ENCODE results near the gene OTUB2. TPM values are rescaled to one million over a fixed set of nuclear protein-coding genes. Genes with fewer than 3 reads are reported as not detected.

OTUB2 gene
- total RNA-seq, 4 donors from 2014 or later = 0.42 to 0.63 (median 0.52) TPM; not detected in 1

- Histone ChIP-seq H3K27me3 (no peaks in the 10 kb centered on the region), H3K36me3 (peaks cover 0 to 10% (median 3%) of the 10 kb centered on the region in 4 donors), H3K4me1 (peaks cover 7 to 18% (median 14%) of the 10 kb centered on the region in 4 donors), H3K27ac (replicated peaks in 1 of 4) (no peak overlapping the region), H3K9me3 (no peaks in the 10 kb centered on the region), H3K4me3 (no peak overlapping the region)
- intact Hi-C loops (cut with DNase I) = loop anchor here (5.0 kb wide), 1 partner anchor 138 kb away; no protein-coding TSS in a partner anchor
- TF ChIP-seq POLR2AphosphoS5 (IDR thresholded peaks at IDR 0.05) (no peak), EP300 (IDR thresholded peaks at IDR 0.05) (no peak), POLR2A (IDR thresholded peaks at IDR 0.05; ENCODE audit: low read depth) (no peak), CTCF (IDR thresholded peaks at IDR 0.05) (no peak)
- DNase-seq (ENCODE audit: extremely low spot score) = no peak
- WGBS = 90% methylated on average over 10 of the region's 11 CpGs
Observed at GRCh38 chr14:94038921-94039629, 12.9 kb downstream of the OTUB2 start.

DNA sequence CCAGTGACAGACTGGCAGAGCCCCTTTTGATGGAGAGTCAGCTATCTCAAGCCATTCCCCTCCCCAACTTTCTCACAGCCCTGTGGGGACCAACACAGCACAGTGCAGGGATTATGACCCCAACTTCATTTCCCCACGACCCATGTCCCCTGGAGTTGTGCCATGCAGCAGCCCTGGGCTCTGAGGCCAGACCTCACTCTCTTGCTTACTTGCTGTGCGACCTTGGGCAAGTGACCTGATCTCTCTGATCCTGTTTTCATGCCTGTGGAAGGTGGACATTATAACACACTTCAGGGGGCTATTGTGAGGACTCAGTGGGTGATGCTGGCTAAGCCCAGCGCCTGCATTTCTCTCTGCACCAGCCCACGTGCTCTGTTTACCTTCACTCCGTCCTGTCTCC lies 14.1 kb downstream of the OTUB2 start:
- Histone ChIP-seq H3K36me3 (peaks cover 0 to 22% (median 14%) of the 10 kb centered on the region in 4 donors), H3K27ac (replicated peaks in 1 of 4) (no peak overlapping the region), H3K9me3 (no peaks in the 10 kb centered on the region), H3K4me1 (peaks cover 7 to 18% (median 14%) of the 10 kb centered on the region in 4 donors), H3K27me3 (no peaks in the 10 kb centered on the region), H3K4me3 (no peak overlapping the region)
- WGBS = 90% methylated on average over 4 of the region's 5 CpGs
- intact Hi-C loops (cut with DNase I) = no loop called here
- DNase-seq (ENCODE audit: extremely low spot score) = no peak
- TF ChIP-seq POLR2A (IDR thresholded peaks at IDR 0.05; ENCODE audit: low read depth) (no peak), POLR2AphosphoS5 (IDR thresholded peaks at IDR 0.05) (no peak), CTCF (IDR thresholded peaks at IDR 0.05) (no peak), EP300 (IDR thresholded peaks at IDR 0.05) (no peak)

GRCh38 chr14:94040796-94041195 lies 14.7 kb downstream of the OTUB2 start:
- TF ChIP-seq POLR2A (IDR thresholded peaks at IDR 0.05; ENCODE audit: low read depth) (no peak), POLR2AphosphoS5 (IDR thresholded peaks at IDR 0.05) (no peak), CTCF (IDR thresholded peaks at IDR 0.05) (no peak)
- Histone ChIP-seq H3K27ac (replicated peaks in 1 of 4) (no peak overlapping the region), H3K4me3 (no peak overlapping the region), H3K36me3 (peaks cover 0 to 27% (median 20%) of the 10 kb centered on the region in 4 donors), H3K9me3 (no peaks in the 10 kb centered on the region), H3K27me3 (no peaks in the 10 kb centered on the region), H3K4me1 (peaks cover 7 to 18% (median 14%) of the 10 kb centered on the region in 4 donors)
- no peak for DNase-seq (ENCODE audit: extremely low spot score)
- intact Hi-C loops (cut with DNase I) = no loop called here
- 89% methylated on average over 8 of the region's 13 CpGs for WGBS

- DNase-seq (ENCODE audit: extremely low spot score) = no peak
- intact Hi-C loops (cut with DNase I) = no loop called here
Observed at GRCh38 chr14:94041551-94042346, 15.6 kb downstream of the OTUB2 start.

More at GRCh38 chr14:94041551-94042346, 15.6 kb downstream of the OTUB2 start:
- H3K27ac ChIP-seq (replicated peaks in 1 of 4) = no peak overlapping the region
- H3K4me1 ChIP-seq = peaks cover 7 to 18% (median 14%) of the 10 kb centered on the region in 4 donors
- no peak overlapping the region for H3K4me3 ChIP-seq
- 63% methylated on average over 12 of the region's 18 CpGs for WGBS
- no peaks in the 10 kb centered on the region for H3K9me3 ChIP-seq
- H3K36me3 ChIP-seq = peaks cover 0 to 37% (median 29%) of the 10 kb centered on the region in 4 donors
- H3K27me3 ChIP-seq = no peaks in the 10 kb centered on the region
- no peak for TF ChIP-seq EP300 (IDR thresholded peaks at IDR 0.05)
- no peak for TF ChIP-seq CTCF (IDR thresholded peaks at IDR 0.05)
- no peak for TF ChIP-seq POLR2AphosphoS5 (IDR thresholded peaks at IDR 0.05)
- no peak for TF ChIP-seq POLR2A (IDR thresholded peaks at IDR 0.05; ENCODE audit: low read depth)
